Measurements from ENCODE around the gene CLDN14.

The CLDN14 gene, protein sequence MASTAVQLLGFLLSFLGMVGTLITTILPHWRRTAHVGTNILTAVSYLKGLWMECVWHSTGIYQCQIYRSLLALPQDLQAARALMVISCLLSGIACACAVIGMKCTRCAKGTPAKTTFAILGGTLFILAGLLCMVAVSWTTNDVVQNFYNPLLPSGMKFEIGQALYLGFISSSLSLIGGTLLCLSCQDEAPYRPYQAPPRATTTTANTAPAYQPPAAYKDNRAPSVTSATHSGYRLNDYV

DNA sequence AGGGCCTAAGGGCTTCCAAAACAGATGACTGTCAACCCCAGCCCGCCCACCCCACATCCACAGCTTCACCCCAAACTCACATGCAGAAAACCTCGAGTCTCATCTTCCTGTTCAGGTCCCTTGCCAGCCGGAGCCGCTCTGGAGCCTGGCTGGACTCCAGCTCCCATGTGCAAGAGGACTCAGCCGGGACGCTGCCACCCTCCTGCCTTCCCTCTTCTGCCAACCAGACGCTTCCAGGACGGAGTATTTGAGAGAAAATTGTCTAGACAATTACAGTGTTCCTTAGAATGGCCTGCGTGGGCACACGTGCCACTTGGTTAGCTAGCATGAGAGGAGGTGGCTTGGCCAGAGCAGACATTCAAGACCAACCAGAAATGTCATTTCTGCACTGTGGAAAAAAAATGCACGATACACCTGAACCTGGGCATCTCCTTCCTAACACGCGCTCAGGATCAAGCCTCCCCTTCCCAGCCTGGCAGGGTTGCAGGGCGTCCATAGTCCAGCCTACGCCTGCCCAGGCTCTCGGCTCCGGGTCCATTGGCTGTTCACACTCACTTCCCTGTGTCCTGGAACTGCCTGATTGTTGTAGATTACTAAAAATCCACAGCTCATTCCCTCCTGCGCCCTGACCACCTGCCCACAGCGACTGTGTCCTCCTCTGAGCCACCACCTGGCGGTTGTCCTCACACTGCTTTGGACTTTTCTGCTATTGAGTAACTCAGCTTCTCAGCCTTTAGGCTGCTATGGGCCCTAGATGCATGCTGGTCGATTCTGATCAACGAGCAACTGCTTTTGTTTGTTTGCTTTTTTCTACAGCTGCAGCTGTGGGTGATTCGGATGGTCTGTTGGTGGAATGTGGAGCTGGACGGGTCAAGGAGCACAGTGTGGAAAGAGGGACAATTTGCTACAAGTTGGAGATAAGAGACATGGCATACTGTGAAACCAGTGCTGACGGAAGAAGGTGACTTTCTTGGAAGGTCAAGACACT lies at the start of gene CLDN14:
CLDN14 (minus strand) TSS at position 708 of the 988 bp plus-strand sequence. CDS start 18,427 bp downstream, outside the sequence.
- H3K27ac ChIP-seq, result peak within 1 kb of the TSS; percentile 1
- TF ChIP-seq, protein P1, sequence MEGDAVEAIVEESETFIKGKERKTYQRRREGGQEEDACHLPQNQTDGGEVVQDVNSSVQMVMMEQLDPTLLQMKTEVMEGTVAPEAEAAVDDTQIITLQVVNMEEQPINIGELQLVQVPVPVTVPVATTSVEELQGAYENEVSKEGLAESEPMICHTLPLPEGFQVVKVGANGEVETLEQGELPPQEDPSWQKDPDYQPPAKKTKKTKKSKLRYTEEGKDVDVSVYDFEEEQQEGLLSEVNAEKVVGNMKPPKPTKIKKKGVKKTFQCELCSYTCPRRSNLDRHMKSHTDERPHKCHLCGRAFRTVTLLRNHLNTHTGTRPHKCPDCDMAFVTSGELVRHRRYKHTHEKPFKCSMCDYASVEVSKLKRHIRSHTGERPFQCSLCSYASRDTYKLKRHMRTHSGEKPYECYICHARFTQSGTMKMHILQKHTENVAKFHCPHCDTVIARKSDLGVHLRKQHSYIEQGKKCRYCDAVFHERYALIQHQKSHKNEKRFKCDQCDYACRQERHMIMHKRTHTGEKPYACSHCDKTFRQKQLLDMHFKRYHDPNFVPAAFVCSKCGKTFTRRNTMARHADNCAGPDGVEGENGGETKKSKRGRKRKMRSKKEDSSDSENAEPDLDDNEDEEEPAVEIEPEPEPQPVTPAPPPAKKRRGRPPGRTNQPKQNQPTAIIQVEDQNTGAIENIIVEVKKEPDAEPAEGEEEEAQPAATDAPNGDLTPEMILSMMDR (conservative IDR thresholded peaks at IDR 0.05), result no peak

DNA sequence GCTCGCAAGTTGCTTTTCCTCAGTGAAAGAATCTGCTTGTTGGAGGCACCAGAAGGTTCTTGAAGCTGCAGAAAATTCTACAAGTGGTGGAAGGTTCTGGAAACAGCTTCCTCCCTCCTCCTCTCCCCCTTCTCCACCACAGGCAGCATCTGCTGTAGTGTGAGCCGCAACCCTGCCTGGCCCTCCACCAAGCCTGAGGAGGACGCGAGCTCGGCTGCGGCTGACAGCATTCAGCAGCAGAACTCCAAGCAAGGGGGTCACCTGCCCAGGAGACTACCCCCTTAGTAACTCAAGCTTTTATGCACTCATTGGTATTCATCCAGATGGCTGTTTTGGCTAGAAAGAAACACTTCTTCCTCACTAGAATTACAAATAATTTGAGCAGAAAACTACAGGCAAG lies 48.8 kb upstream of the CLDN14 start:
- TF ChIP-seq, protein P1 (conservative IDR thresholded peaks at IDR 0.05), result no peak

DNA sequence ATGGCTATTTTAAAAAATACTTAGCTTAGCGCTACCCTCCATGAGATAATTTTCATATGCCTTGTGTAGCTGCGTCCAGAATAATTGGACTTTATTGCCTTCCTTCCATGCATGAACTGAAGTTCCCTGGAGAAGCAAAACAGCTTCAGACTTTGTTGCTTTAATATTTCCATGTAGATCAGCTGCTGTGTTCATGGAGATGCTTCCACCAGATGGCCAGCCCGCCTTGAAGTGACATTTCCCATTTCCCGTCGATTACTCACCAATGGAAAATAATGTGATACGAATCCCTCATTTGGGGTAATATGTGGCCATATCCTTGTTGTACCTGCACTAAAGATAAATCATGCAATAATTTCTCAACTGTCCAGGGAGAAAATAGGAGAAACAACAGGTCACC lies 47.4 kb upstream of the CLDN14 start:
- no peak overlapping the region for H3K27ac ChIP-seq
- TF ChIP-seq, protein P1 (conservative IDR thresholded peaks at IDR 0.05), result no peak

More for the DNA sequence above, 48.8 kb upstream of the CLDN14 start:
- no peak overlapping the region for H3K27ac ChIP-seq

DNA sequence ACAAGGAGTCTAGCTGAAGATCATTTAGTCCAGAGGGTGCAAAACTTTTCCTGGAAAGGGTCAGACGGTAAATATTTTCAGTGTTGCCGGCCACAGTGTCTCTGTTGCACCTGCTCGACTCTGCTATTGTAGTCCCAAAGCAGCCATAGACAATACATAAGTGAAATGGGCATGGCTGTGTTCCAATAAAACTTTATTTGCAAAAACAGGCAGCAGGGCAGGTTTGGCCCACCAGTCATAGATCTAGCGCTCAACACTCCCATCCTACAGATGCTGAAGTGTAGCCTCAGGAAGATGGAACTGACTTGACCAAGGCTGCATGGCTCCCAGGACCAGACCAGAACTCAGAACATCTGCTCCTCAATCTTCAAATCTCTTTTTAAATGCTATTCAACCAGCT lies 46.2 kb upstream of the CLDN14 start:
- TF ChIP-seq, protein P1 (conservative IDR thresholded peaks at IDR 0.05), result no peak
- H3K27ac ChIP-seq, result no peak overlapping the region

DNA sequence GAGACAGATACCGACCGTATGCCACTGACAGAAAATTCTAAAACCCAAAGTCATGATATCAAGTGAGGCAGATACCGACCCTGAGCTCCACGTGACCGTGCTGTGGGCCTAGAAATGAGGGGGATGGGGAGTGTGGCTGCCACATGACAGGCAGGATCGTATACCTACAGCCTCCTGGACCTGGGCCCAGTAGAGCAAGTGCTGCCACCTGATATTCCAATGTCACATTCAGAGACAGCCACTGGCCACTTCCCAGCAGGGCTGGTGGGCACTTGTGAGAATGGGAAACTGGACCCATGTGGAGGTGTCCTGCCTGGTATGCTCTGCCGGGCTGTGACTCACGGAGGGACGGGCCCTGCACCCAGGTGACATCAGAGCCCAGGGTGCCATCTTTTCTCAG lies 44.6 kb upstream of the CLDN14 start:
- H3K27ac ChIP-seq, result no peak overlapping the region; the same call in 1 of the 2 replicates
- TF ChIP-seq, protein P1 (conservative IDR thresholded peaks at IDR 0.05), result no peak

DNA sequence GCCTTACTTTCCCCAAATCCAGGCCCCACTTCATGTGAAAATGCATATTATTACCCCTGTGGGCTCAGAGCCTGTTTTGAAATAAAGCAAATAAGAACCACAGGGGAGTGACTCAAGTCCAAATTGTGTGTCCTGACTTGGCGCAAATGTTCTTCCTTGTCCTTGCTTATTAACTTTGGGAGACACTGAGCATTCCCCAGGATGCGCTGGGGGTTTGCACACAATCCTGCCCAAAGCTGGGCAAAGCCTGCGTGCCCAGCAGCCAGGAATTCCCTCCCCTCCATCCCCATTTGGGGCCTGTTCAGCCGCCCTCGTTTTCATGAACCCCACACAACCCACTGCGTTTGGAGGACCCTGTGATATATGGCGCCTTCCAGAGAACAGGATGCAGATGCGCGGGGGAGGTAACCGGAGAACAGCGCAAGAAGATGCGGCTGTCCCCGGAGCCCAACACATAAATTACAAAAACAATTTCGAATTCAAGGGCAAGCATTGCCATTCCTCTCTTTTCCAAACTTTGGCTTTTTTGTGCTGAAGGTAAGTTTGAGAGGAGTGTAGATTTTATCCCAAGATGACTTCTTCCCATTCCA lies 42.4 kb upstream of the CLDN14 start:
- TF ChIP-seq, protein P1 (conservative IDR thresholded peaks at IDR 0.05), result no peak
- H3K27ac ChIP-seq, result no peak overlapping the region

Data from VCaP (cell line).